Measurements from ENCODE around the gene DTX3. TPM values are rescaled to one million over a fixed set of nuclear protein-coding genes. Genes with fewer than 3 reads are reported as not detected.

DTX3 gene
- total RNA-seq, 2 donors from 2014 or later: 24.4 to 32.8 TPM

GRCh38 chr12:57576613-57577160 lies 27.9 kb upstream of the DTX3 start:
- H3K4me3 Mint-ChIP-seq: no peak overlapping the region

GRCh38 chr12:57577981-57578758 lies 26.5 kb upstream of the DTX3 start:
- DNase-seq (no peak), ATAC-seq (no peak)
- Mint-ChIP-seq H3K27me3 (peaks cover 16% of the 10 kb centered on the region), H3K4me1 (peaks cover 1% of the 10 kb centered on the region), H3K4me3 (no peak overlapping the region), H3K27ac (no peak overlapping the region), H3K36me3 (ENCODE audit: low read depth) (peaks cover under 1% of the 10 kb centered on the region)
- no peaks in the 10 kb centered on the region for H3K9me3 ChIP-seq (ENCODE audit: control insufficient read depth, low read length, poor library complexity, severe bottlenecking)

More at GRCh38 chr12:57576613-57577160, 27.9 kb upstream of the DTX3 start:
- peak overlapping the region; percentile 70 for H3K27ac Mint-ChIP-seq
- ATAC-seq (no peak), DNase-seq (no peak)
- no peaks in the 10 kb centered on the region for H3K9me3 ChIP-seq (ENCODE audit: control insufficient read depth, low read length, poor library complexity, severe bottlenecking)
- peaks cover 11% of the 10 kb centered on the region for H3K27me3 Mint-ChIP-seq
- H3K4me1 Mint-ChIP-seq: no peaks in the 10 kb centered on the region
- no peaks in the 10 kb centered on the region for H3K36me3 Mint-ChIP-seq (ENCODE audit: low read depth)

GRCh38 chr12:57579011-57579410 lies 25.6 kb upstream of the DTX3 start:
- no peak for ATAC-seq

GRCh38 chr12:57579677-57580465 lies 24.8 kb upstream of the DTX3 start:
- no peaks in the 10 kb centered on the region for H3K9me3 ChIP-seq (ENCODE audit: control insufficient read depth, low read length, poor library complexity, severe bottlenecking)
- ATAC-seq: no peak
- Mint-ChIP-seq H3K27me3 (peaks cover 22% of the 10 kb centered on the region), H3K4me3 (no peak overlapping the region), H3K4me1 (peaks cover 11% of the 10 kb centered on the region), H3K36me3 (ENCODE audit: low read depth) (peaks cover 2% of the 10 kb centered on the region), H3K27ac (no peak overlapping the region)
- no peak for DNase-seq

More at GRCh38 chr12:57579011-57579410, 25.6 kb upstream of the DTX3 start:
- Mint-ChIP-seq H3K27me3 (peaks cover 19% of the 10 kb centered on the region), H3K27ac (no peak overlapping the region), H3K36me3 (ENCODE audit: low read depth) (peaks cover 2% of the 10 kb centered on the region), H3K4me1 (peaks cover 8% of the 10 kb centered on the region), H3K4me3 (no peak overlapping the region)
- no peak for DNase-seq
- no peaks in the 10 kb centered on the region for H3K9me3 ChIP-seq (ENCODE audit: control insufficient read depth, low read length, poor library complexity, severe bottlenecking)

GRCh38 chr12:57580466-57580795 lies 24.2 kb upstream of the DTX3 start:
- no peak overlapping the region for H3K27ac Mint-ChIP-seq
- ATAC-seq (no peak), DNase-seq (no peak)
- H3K4me1 Mint-ChIP-seq: peaks cover 11% of the 10 kb centered on the region
- no peaks in the 10 kb centered on the region for H3K9me3 ChIP-seq (ENCODE audit: control insufficient read depth, low read length, poor library complexity, severe bottlenecking)
- H3K4me3 Mint-ChIP-seq: no peak overlapping the region
- peaks cover 23% of the 10 kb centered on the region for H3K27me3 Mint-ChIP-seq
- H3K36me3 Mint-ChIP-seq (ENCODE audit: low read depth): peaks cover 2% of the 10 kb centered on the region

- Mint-ChIP-seq H3K4me3 (no peak overlapping the region), H3K36me3 (ENCODE audit: low read depth) (peaks cover 2% of the 10 kb centered on the region), H3K27ac (no peak overlapping the region), H3K27me3 (peaks cover 20% of the 10 kb centered on the region), H3K4me1 (peaks cover 11% of the 10 kb centered on the region)
- DNase-seq: no peak
- H3K9me3 ChIP-seq (ENCODE audit: control insufficient read depth, low read length, poor library complexity, severe bottlenecking): no peaks in the 10 kb centered on the region
- ATAC-seq: no peak
Observed at GRCh38 chr12:57581802-57582201, 22.8 kb upstream of the DTX3 start.

GRCh38 chr12:57582440-57582839 lies 22.2 kb upstream of the DTX3 start:
- H3K4me3 Mint-ChIP-seq: no peak overlapping the region
- DNase-seq: no peak
- no peak overlapping the region for H3K27ac Mint-ChIP-seq
- H3K4me1 Mint-ChIP-seq: peaks cover 11% of the 10 kb centered on the region
- peaks cover 2% of the 10 kb centered on the region for H3K36me3 Mint-ChIP-seq (ENCODE audit: low read depth)
- peaks cover 20% of the 10 kb centered on the region for H3K27me3 Mint-ChIP-seq
- no peaks in the 10 kb centered on the region for H3K9me3 ChIP-seq (ENCODE audit: control insufficient read depth, low read length, poor library complexity, severe bottlenecking)
- no peak for ATAC-seq

GRCh38 chr12:57583008-57583831 lies 21.4 kb upstream of the DTX3 start:
- DNase-seq: peak; percentile 25 to 51 (median 28)
- no peaks in the 10 kb centered on the region for H3K9me3 ChIP-seq (ENCODE audit: control insufficient read depth, low read length, poor library complexity, severe bottlenecking)
- ATAC-seq: peak; percentile 100
- Mint-ChIP-seq H3K27me3 (peaks cover 20% of the 10 kb centered on the region), H3K27ac (peak overlapping the region; percentile 76), H3K4me3 (no peak overlapping the region), H3K4me1 (peaks cover 11% of the 10 kb centered on the region), H3K36me3 (ENCODE audit: low read depth) (peaks cover 2% of the 10 kb centered on the region)

- Mint-ChIP-seq H3K4me3 (no peak overlapping the region), H3K27me3 (peaks cover 20% of the 10 kb centered on the region), H3K4me1 (peaks cover 11% of the 10 kb centered on the region), H3K36me3 (ENCODE audit: low read depth) (peaks cover 2% of the 10 kb centered on the region), H3K27ac (no peak overlapping the region)
- DNase-seq: no peak
- no peak for ATAC-seq
- H3K9me3 ChIP-seq (ENCODE audit: control insufficient read depth, low read length, poor library complexity, severe bottlenecking): no peaks in the 10 kb centered on the region
Observed at GRCh38 chr12:57584050-57584449, 20.6 kb upstream of the DTX3 start.

GRCh38 chr12:57584690-57585089 lies 19.9 kb upstream of the DTX3 start:
- H3K27me3 Mint-ChIP-seq: peaks cover 20% of the 10 kb centered on the region

GRCh38 chr12:57585156-57585555 lies 19.5 kb upstream of the DTX3 start:
- no peak overlapping the region for H3K27ac Mint-ChIP-seq
- H3K27me3 Mint-ChIP-seq: peaks cover 20% of the 10 kb centered on the region
- no peaks in the 10 kb centered on the region for H3K9me3 ChIP-seq (ENCODE audit: control insufficient read depth, low read length, poor library complexity, severe bottlenecking)
- H3K4me1 Mint-ChIP-seq: peaks cover 11% of the 10 kb centered on the region
- H3K4me3 Mint-ChIP-seq: no peak overlapping the region
- DNase-seq (no peak), ATAC-seq (no peak)
- H3K36me3 Mint-ChIP-seq (ENCODE audit: low read depth): peaks cover 2% of the 10 kb centered on the region

More at GRCh38 chr12:57584690-57585089, 19.9 kb upstream of the DTX3 start:
- no peaks in the 10 kb centered on the region for H3K9me3 ChIP-seq (ENCODE audit: control insufficient read depth, low read length, poor library complexity, severe bottlenecking)
- ATAC-seq: no peak
- Mint-ChIP-seq H3K4me1 (peaks cover 11% of the 10 kb centered on the region), H3K36me3 (ENCODE audit: low read depth) (peaks cover 2% of the 10 kb centered on the region), H3K27ac (no peak overlapping the region), H3K4me3 (no peak overlapping the region)
- no peak for DNase-seq

GRCh38 chr12:57586128-57586527 lies 18.5 kb upstream of the DTX3 start:
- Mint-ChIP-seq H3K4me1 (peaks cover 17% of the 10 kb centered on the region), H3K36me3 (ENCODE audit: low read depth) (peaks cover 2% of the 10 kb centered on the region), H3K27me3 (peaks cover 20% of the 10 kb centered on the region), H3K27ac (no peak overlapping the region), H3K4me3 (no peak overlapping the region)
- ATAC-seq: no peak
- H3K9me3 ChIP-seq (ENCODE audit: control insufficient read depth, low read length, poor library complexity, severe bottlenecking): no peaks in the 10 kb centered on the region
- no peak for DNase-seq
